ENCODE measurements around the gene ZNF135. TPM values are rescaled to one million over a fixed set of nuclear protein-coding genes. Genes with fewer than 3 reads are reported as not detected.
A peak's percentile ranks its signal among the peaks of the same experiment; 100 is the strongest.

The ZNF135 gene
- total and polyA plus RNA-seq, 2 experiments from 2014 or later = 4.8 to 10.3 TPM

- 0 out of 2 replicates have a peak, but pooled peaks cover 3% of the 10 kb centered on the region for H3K9me2 ChIP-seq (ENCODE audit: insufficient read depth)
- no peak overlapping the region for H3K4me3 ChIP-seq
- Mint-ChIP-seq H3K27me3 (ENCODE audit: insufficient read depth, low read depth, poor library complexity) (peaks cover 9% of the 10 kb centered on the region), H3K4me3 (no peak overlapping the region), H3K36me3 (ENCODE audit: low read depth) (peaks cover 27% of the 10 kb centered on the region), H3K9me3 (peaks cover 91% of the 10 kb centered on the region), H3K27ac (no peak overlapping the region), H3K4me1 (no peaks in the 10 kb centered on the region)
- H3K79me2 ChIP-seq (replicated peaks; ENCODE audit: insufficient read depth) = no peaks in the 10 kb centered on the region
- H3K27ac ChIP-seq (ENCODE audit: low read depth) = 0 out of 2 replicates have a peak overlapping the region, but pooled peaks have one; percentile 78
- no peaks in the 10 kb centered on the region for H3K36me3 ChIP-seq (ENCODE audit: insufficient read depth)
- H3K4me1 ChIP-seq (ENCODE audit: insufficient read depth) = no peaks in the 10 kb centered on the region
- H3K4me2 ChIP-seq = no peak overlapping the region
- TF ChIP-seq ZNF114 (CRISPR knock-in tag; IDR thresholded peaks at IDR 0.05) (no peak), POLR2AphosphoS5 (IDR thresholded peaks at IDR 0.05; ENCODE audit: low read depth) (peak; percentile 33; the same call in 1 of the 2 replicates), CTCF (conservative IDR thresholded peaks at IDR 0.05; ENCODE audit: low read depth in 2 of 2) (peak; percentile 81 to 97)
- no peaks in the 10 kb centered on the region for H3K27me3 ChIP-seq (ENCODE audit: insufficient read depth)
- ATAC-seq (peak; percentile 99), DNase-seq (ENCODE audit: low spot score) (peak; percentile 98)
- H2AFZ ChIP-seq = peak overlapping the region; percentile 45
- H4K20me1 ChIP-seq (replicated peaks; ENCODE audit: insufficient read depth) = no peaks in the 10 kb centered on the region
- H3F3A ChIP-seq (replicated peaks; ENCODE audit: low read depth) = no peaks in the 10 kb centered on the region
These were observed 37.4 kb upstream of the ZNF135 start for GRCh38 chr19:58021541-58022282.

- H3K4me3 Mint-ChIP-seq = no peak overlapping the region; the same call in 2 of the 3 replicates
- no peaks in the 10 kb centered on the region for H4K20me1 ChIP-seq (replicated peaks; ENCODE audit: insufficient read depth)
- H3K27me3 Mint-ChIP-seq (ENCODE audit: insufficient read depth, low read depth, poor library complexity) = peaks cover 9% of the 10 kb centered on the region
- peaks cover 28% of the 10 kb centered on the region for H3K36me3 Mint-ChIP-seq (ENCODE audit: low read depth)
- peak; percentile 49 for ATAC-seq
- H3K36me3 ChIP-seq (ENCODE audit: insufficient read depth) = no peaks in the 10 kb centered on the region
- H2AFZ ChIP-seq = peak overlapping the region; percentile 45; the same call in 1 of the 2 replicates
- H3K9me2 ChIP-seq (ENCODE audit: insufficient read depth) = 0 out of 2 replicates have a peak, but pooled peaks cover 3% of the 10 kb centered on the region
- H3K4me2 ChIP-seq = no peak overlapping the region
- H3K27ac Mint-ChIP-seq = peak overlapping the region; percentile 42; the same call in 1 of the 2 replicates
- peak; percentile 55 for DNase-seq (ENCODE audit: low spot score)
- no peaks in the 10 kb centered on the region for H3K27me3 ChIP-seq (ENCODE audit: insufficient read depth)
- H3K4me3 ChIP-seq = no peak overlapping the region
- H3K9me3 Mint-ChIP-seq = peaks cover 91% of the 10 kb centered on the region
- peak overlapping the region; percentile 78; the same call in 1 of the 2 replicates for H3K27ac ChIP-seq (ENCODE audit: low read depth)
- no peaks in the 10 kb centered on the region for H3K79me2 ChIP-seq (replicated peaks; ENCODE audit: insufficient read depth)
- no peaks in the 10 kb centered on the region for H3K4me1 Mint-ChIP-seq
- H3K4me1 ChIP-seq (ENCODE audit: insufficient read depth) = no peaks in the 10 kb centered on the region
- H3F3A ChIP-seq (replicated peaks; ENCODE audit: low read depth) = no peaks in the 10 kb centered on the region
- TF ChIP-seq STAT1 (IDR thresholded peaks at IDR 0.05; ENCODE audit: unreplicated experiment) (no peak), CREB1 (CRISPR knock-in tag; IDR thresholded peaks at IDR 0.05; ENCODE audit: low read depth) (no peak), REST (IDR thresholded peaks at IDR 0.05; ENCODE audit: unreplicated experiment) (no peak), POLR2AphosphoS5 (IDR thresholded peaks at IDR 0.05; ENCODE audit: low read depth) (no peak), ETS1 (IDR thresholded peaks at IDR 0.05) (no peak), EZH2 (IDR thresholded peaks at IDR 0.05; ENCODE audit: low read depth, unreplicated experiment) (no peak), NANOG (IDR thresholded peaks at IDR 0.05; ENCODE audit: borderline replicate concordance) (no peak)
These were observed 36.8 kb upstream of the ZNF135 start for GRCh38 chr19:58022283-58022660.
